Measurements from ENCODE around the gene NUDCD3.

GRCh38 chr7:44439926-44440325 is 50.5 kb downstream of the NUDCD3 start:
- no peak for TF ChIP-seq CTCF (IDR thresholded peaks at IDR 0.05)
- no peak for TF ChIP-seq EP300 (IDR thresholded peaks at IDR 0.05)
- TF ChIP-seq POLR2AphosphoS5 (IDR thresholded peaks at IDR 0.05) = no peak
